Spleen (tissue), 7 donors: ENCODE measurements around the gene ACTN2.

Experiments used
- CTCF ChIP-seq, 11 experiments: fragments of 200-600 bp in 7 of 11; fragments of 450-650 bp in 4 of 11; sonication (generic) in 4 of 11; IDR thresholded peaks in 8 of 11; conservative IDR thresholded peaks in 3 of 11; 1 replicate in 7 of 11; 2 replicates in 4 of 11; pipeline versions ENCODE4 v1.4.0 to v1.8.0; 2016 to 2021; ENCODE audit warnings: antibody characterized with exemption in 11 of 11, inconsistent platforms in 4 of 11, mild to moderate bottlenecking in 1 of 11
- POLR2A ChIP-seq, 3 donors: fragments of 450-650 bp; IDR thresholded peaks; one replicate each; pipeline ENCODE4 v1.5.1; 2017; ENCODE audit warnings: antibody characterized with exemption in 3 of 3, mild to moderate bottlenecking in 1 of 3
- POLR2AphosphoS5 ChIP-seq, 3 donors: sonication (generic); formaldehyde crosslinking; IDR thresholded peaks; one replicate each; pipeline ENCODE4 v1.5.1; 2017; ENCODE audit warnings: antibody characterized with exemption in 3 of 3
- donor health status: DM: no; HTN: no; CAD: no; lungs with moderate emphysema.
- donor health status: DM: no; HTN: no; CAD: no.
- donor health status: DM: no; HTN: no; CAD: no.

GRCh38 chr1:236663934-236664333, 22.4 kb upstream of the ACTN2 start:
- TF ChIP-seq POLR2AphosphoS5 (IDR thresholded peaks at IDR 0.05) (no peak), CTCF (IDR thresholded peaks at IDR 0.05 in 8 of 11, conservative IDR thresholded peaks at IDR 0.05 in 3 of 11) (no peak), POLR2A (IDR thresholded peaks at IDR 0.05) (no peak)
